Body of pancreas (tissue), 4 donors: Measurements from ENCODE around the gene SMPD4. TPM values are rescaled to one million over a fixed set of nuclear protein-coding genes. Genes with fewer than 3 reads are reported as not detected.
"Not testable (repeated sequence)": the region's sequence is repeated elsewhere in the genome, so short reads cannot be mapped to it uniquely, and the experiment has no call there.

Experiments used
- ATAC-seq: fragments of 150-250 bp; one replicate; pipeline ENCODE4 v1.9.1; 2016
- DNase-seq, 4 donors: peaks; one replicate each; pipeline ENCODE4 v3.0.0-alpha.2; 2019
- H3K27ac ChIP-seq, 4 donors: fragments of 200-600 bp; sonication (generic); 1 replicate in 3 of 4; 2 replicates in 1 of 4; pipeline versions ENCODE4 v1.5.1 to v1.6.1; 2016 to 2019; ENCODE audit warnings: mild to moderate bottlenecking in 1 of 4, mixed read lengths in 1 of 4, moderate library complexity in 1 of 4
- H3K27me3 ChIP-seq, 2 donors: fragments of 200-600 bp; sonication (generic); one replicate each; pipeline ENCODE4 v1.6.0; 2016; ENCODE audit warnings: mild to moderate bottlenecking in 1 of 2
- H3K36me3 ChIP-seq, 2 donors: fragments of 200-600 bp; sonication (generic); replicated peaks in 1 of 2; 2 replicates each; pipeline ENCODE4 v1.5.1; 2016; ENCODE audit warnings: low read depth in 2 of 2; ENCODE audit not compliant: insufficient read depth in 1 of 2
- H3K4me1 ChIP-seq: fragments of 200-600 bp; sonication (generic); one replicate; pipeline ENCODE4 v1.6.0; 2016
- H3K4me3 ChIP-seq, 2 donors: fragments of 200-600 bp; sonication (generic); 1 replicate in 1 of 2; 2 replicates in 1 of 2; pipeline ENCODE4 v1.5.1; 2016 to 2019
- H3K9me3 ChIP-seq, 3 donors: fragments of 200-600 bp; sonication (generic); 1 replicate in 2 of 3; 2 replicates in 1 of 3; pipeline ENCODE4 v1.5.1; 2016
- CTCF ChIP-seq, 7 experiments: fragments of 450-650 bp in 4 of 7; fragments of 200-600 bp in 3 of 7; sonication (generic) in 3 of 7; IDR thresholded peaks; one replicate each; pipeline ENCODE4 v1.5.1; 2016 to 2019; ENCODE audit warnings: antibody characterized with exemption in 7 of 7
- POLR2A ChIP-seq, 3 donors: fragments of 450-650 bp; IDR thresholded peaks; one replicate each; pipeline ENCODE4 v1.6.1; 2016; ENCODE audit warnings: antibody characterized with exemption in 3 of 3, mild to moderate bottlenecking in 2 of 3
- WGBS, 2 donors: methylation state at CpG; one replicate each; pipeline ENCODE4 v1.1.5; 2017; 5-methylcytosine and 5-hydroxymethylcytosine counted together
- intact Hi-C: fragments of 100-400 bp; cut with DNase I; formaldehyde crosslinking; loops from one replicate; pipeline ENCODE4 v1.15.1; 2023
- total RNA-seq, 2 donors: library from RNA; depleted of rRNA; stranded (reverse); fragments of >200 nt; gene quantifications; one replicate each; pipeline ENCODE4 v1.1.0, GENCODE V29; 2016

SMPD4 gene
- total RNA-seq, 2 donors from 2014 or later = 25.4 to 33.3 TPM

GRCh38 chr2:130183512-130184373 lies 2.3 kb upstream of the SMPD4 start:
- TF ChIP-seq POLR2A (IDR thresholded peaks at IDR 0.05) (no peak), CTCF (IDR thresholded peaks at IDR 0.05) (no peak)
- Histone ChIP-seq H3K4me1 (peaks cover 27% of the 10 kb centered on the region), H3K27me3 (no peaks in the 10 kb centered on the region), H3K4me3 (no peak overlapping the region), H3K9me3 (no peaks in the 10 kb centered on the region), H3K27ac (no peak overlapping the region), H3K36me3 (no peaks in the 10 kb centered on the region)
- ATAC-seq (no peak), DNase-seq (peak in 3 of 4 donors; percentile 7 to 21 (median 19))
- 68 to 79% methylated on average over 25 to 26 of the region's 26 CpGs for WGBS, 2 donors
- intact Hi-C loops = loop anchor here (5.0 kb wide), 1 partner anchor 159 kb away; the partner anchor contains the start of gene IMP4

- not testable (repeated sequence) for H3K9me3 ChIP-seq, ATAC-seq, DNase-seq, H3K27me3 ChIP-seq, H3K36me3 ChIP-seq
- Histone ChIP-seq H3K4me3 (peak overlapping the region in 1 of 2 donors; percentile 86), H3K27ac (peak overlapping the region in 3 of 4 donors; percentile 1 to 90 (median 79)), H3K4me1 (peaks cover 27% of the 10 kb centered on the region)
- intact Hi-C loops = loop anchor here (5.0 kb wide), 1 partner anchor 159 kb away; the partner anchor contains the start of gene IMP4
- 26 to 29% methylated on average over 4 to 16 of the region's 23 CpGs for WGBS, 2 donors
Observed at GRCh38 chr2:130182826-130183511, 1.6 kb upstream of the SMPD4 start.

DNA sequence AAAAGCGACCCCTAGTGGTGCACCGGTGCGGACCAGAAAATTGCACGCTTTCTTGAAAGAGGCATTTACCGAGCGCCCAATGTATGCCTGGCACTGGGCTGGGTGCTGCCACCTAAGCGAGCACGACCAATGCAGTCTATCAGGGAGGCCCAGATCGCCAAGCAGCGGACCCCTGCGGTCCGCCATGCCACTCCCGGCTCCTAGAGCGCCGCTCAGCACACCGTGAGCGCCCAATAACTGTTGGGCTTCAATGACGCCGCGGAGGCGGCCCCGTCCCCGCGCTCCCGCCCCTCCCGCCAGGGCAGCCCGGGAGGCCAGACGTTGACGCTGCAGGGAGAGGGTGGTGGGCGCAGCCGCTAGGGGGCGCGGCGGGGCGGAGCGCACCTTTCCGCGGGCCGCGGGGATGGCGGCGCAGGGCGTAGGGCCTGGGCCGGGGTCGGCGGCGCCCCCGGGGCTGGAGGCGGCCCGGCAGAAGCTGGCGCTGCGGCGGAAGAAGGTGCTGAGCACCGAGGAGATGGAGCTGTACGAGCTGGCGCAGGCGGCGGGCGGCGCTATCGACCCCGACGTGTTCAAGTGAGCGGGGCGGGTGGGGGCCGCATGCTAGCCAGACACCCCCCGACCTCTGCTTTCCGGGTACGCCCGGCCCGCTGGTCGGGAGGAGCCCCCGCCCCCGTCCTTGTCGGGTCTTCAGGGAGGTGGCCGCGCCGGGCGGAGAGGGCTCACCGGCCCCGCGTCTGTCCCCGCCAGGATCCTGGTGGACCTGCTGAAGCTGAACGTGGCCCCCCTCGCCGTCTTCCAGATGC lies 679 bp upstream of the SMPD4 start, which contains the start of gene MZT2B:
Gene MZT2B, plus strand, starts transcription at position 383 of the 803 bp plus-strand sequence. Its CDS starts 21 bp downstream, at position 404.
- H3K36me3 ChIP-seq, H3K27me3 ChIP-seq, H3K9me3 ChIP-seq: not testable (repeated sequence)
- peak within 1 kb of the TSS; percentile 79 to 93 (median 91) for H3K27ac ChIP-seq
- peak within 1 kb of the TSS; percentile 86 to 90 for H3K4me3 ChIP-seq
- intact Hi-C loops = loop anchor here (5.0 kb wide), 1 partner anchor 160 kb away; the partner anchor contains the start of gene IMP4
- DNase-seq (peak; percentile 86 to 89 (median 88)), ATAC-seq (peak; percentile 87)
- WGBS, 2 donors = 0 to 1% methylated on average over 1 to 72 of the region's 86 CpGs
- H3K4me1 ChIP-seq = peaks cover 27% of the 10 kb centered on the region
- TF ChIP-seq CTCF (IDR thresholded peaks at IDR 0.05) (peak; percentile 48 to 94 (median 89)), POLR2A (IDR thresholded peaks at IDR 0.05) (peak; percentile 46 to 58 (median 56))

GRCh38 chr2:130180404-130181324 lies 738 bp downstream of the SMPD4 start:
- 21 to 28% methylated on average over 34 to 38 of the region's 38 CpGs for WGBS, 2 donors
- not testable (repeated sequence) for ATAC-seq, DNase-seq, H3K36me3 ChIP-seq, H3K9me3 ChIP-seq, H3K27me3 ChIP-seq
- intact Hi-C loops = loop anchor here (5.0 kb wide), 1 partner anchor 162 kb away; the partner anchor contains the start of gene IMP4
- H3K4me3 ChIP-seq = peak overlapping the region; percentile 86 to 90
- peak overlapping the region; percentile 50 to 93 (median 84) for H3K27ac ChIP-seq
- H3K4me1 ChIP-seq = peaks cover 27% of the 10 kb centered on the region

DNA sequence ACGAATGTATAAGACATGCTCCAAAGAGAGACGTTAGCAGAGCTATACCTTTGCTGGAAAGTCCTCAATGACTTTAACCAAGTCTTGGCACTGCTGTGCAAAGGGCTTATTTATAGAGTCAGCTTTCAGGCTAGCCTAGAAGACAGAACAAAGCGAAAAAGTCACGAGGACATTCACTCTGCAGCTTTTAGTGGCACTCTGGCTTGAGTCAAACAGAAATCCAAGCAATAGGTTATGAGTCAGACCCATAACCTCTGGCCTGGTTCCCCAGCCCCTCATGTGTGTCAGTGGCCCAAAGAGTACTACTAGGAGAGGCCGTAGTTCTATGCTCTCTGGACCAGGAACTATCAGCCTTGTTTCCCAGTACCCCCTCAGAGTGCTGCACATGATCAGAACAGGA lies 6.5 kb downstream of the SMPD4 start:
- DNase-seq, H3K27me3 ChIP-seq, ATAC-seq, H3K9me3 ChIP-seq, H3K36me3 ChIP-seq, H3K4me3 ChIP-seq, H3K27ac ChIP-seq, intact Hi-C loops, H3K4me1 ChIP-seq: not testable (repeated sequence)
- 86 to 88% methylated on average over 5 of the region's 5 CpGs for WGBS, 2 donors
